ENCODE results near the gene TROAP. TPM values are rescaled to one million over a fixed set of nuclear protein-coding genes. Genes with fewer than 3 reads are reported as not detected.

The TROAP gene
- total and polyA plus RNA-seq, 9 of the 15 experiments (the other 6 are each of a cell fraction or from before 2014, with no cell fraction given): 46.4 to 171 (median 59.8) TPM

DNA sequence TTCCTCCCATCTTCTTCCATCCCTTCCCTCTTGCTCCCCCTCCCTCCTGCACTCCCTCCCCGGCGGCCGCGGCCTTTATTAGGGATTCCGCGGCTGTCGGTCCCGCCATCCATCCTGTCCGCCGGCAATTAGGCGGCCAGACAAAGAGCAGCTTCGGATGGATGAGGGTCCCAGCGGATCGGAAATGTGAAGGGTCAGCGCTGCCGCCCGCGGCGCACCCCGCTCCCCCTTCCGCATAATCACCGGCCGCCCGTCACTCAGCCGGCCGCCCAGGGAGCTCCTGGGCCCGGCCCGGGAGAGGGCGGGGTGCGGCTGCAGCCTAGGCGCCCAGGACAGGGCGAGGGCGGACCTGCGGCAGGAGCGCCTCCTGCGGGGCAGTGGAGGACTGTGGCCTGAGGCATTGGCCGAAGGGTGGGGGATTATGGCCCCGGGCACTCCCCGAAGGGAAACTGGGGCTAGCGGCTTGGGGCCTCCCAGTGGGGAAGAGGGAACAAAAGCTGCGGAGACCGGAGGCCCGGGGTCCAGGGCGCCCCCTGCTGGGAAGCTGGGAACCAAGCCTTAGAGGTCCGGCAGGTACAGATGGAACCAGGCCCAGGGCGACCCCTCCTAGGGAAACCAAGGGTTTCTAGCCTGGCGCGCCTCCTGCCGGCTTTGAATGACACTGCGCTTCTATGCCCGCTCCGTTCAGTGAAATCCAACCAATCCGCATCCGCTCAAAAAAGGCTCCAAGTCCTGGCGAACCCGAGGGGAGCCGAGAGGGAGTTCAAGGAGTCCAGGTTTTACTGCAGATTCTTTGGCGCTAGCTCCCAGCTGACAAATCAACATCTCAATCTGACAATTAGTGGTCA is 19.2 kb downstream of the TROAP start (continued):
- TF ChIP-seq CEBPG (CRISPR knock-in tag; IDR thresholded peaks at IDR 0.05) (no peak), CEBPG (tag; conservative IDR thresholded peaks at IDR 0.05 in 1 of 2, IDR thresholded peaks at IDR 0.05 in 1 of 2) (no peak), BHLHE40 (IDR thresholded peaks at IDR 0.05; ENCODE audit: low read length) (no peak), ASH1L (IDR thresholded peaks at IDR 0.05; ENCODE audit: borderline replicate concordance, low read depth, partially characterized antibody) (no peak), ZNF589 (CRISPR knock-in tag; IDR thresholded peaks at IDR 0.05; ENCODE audit: low read depth) (no peak), NR1H2 (CRISPR knock-in tag; IDR thresholded peaks at IDR 0.05) (no peak), MCM3 (IDR thresholded peaks at IDR 0.05) (no peak), TRIM24 (IDR thresholded peaks at IDR 0.05) (no peak), MTA1 (IDR thresholded peaks at IDR 0.05; ENCODE audit: borderline replicate concordance) (0 out of 2 replicates have a peak, but pooled peaks have one; percentile 44), ZBTB8A (IDR thresholded peaks at IDR 0.05; ENCODE audit: partially characterized antibody) (no peak), GTF2E2 (tag; IDR thresholded peaks at IDR 0.05) (no peak), KDM5B (IDR thresholded peaks at IDR 0.05; ENCODE audit: insufficient replicate concordance, low read depth, low read length) (no peak), PRMT5 (CRISPR knock-in tag; IDR thresholded peaks at IDR 0.05) (0 out of 2 replicates have a peak, but pooled peaks have one; percentile 58), MAFK (IDR thresholded peaks at IDR 0.05; ENCODE audit: low read length) (no peak), TGIF2 (CRISPR knock-in tag; IDR thresholded peaks at IDR 0.05) (no peak), SRSF3 (IDR thresholded peaks at IDR 0.05; ENCODE audit: insufficient read depth, low read length) (no peak), EGR1 (conservative IDR thresholded peaks at IDR 0.05) (0 out of 2 replicates have a peak, but pooled peaks have one; percentile 2), STAT5A (IDR thresholded peaks at IDR 0.05; ENCODE audit: borderline replicate concordance, low read length) (no peak), NFE2 (IDR thresholded peaks at IDR 0.05; ENCODE audit: low read depth) (peak; percentile 61), SMAD2 (IDR thresholded peaks at IDR 0.05; ENCODE audit: low read depth, low read length) (no peak), ZNF324 (CRISPR knock-in tag; IDR thresholded peaks at IDR 0.05) (no peak), KAT7 (CRISPR knock-in tag; IDR thresholded peaks at IDR 0.05; ENCODE audit: borderline replicate concordance) (no peak; the same call in 1 of the 2 replicates)
- TF ChIP-seq, protein P1, sequence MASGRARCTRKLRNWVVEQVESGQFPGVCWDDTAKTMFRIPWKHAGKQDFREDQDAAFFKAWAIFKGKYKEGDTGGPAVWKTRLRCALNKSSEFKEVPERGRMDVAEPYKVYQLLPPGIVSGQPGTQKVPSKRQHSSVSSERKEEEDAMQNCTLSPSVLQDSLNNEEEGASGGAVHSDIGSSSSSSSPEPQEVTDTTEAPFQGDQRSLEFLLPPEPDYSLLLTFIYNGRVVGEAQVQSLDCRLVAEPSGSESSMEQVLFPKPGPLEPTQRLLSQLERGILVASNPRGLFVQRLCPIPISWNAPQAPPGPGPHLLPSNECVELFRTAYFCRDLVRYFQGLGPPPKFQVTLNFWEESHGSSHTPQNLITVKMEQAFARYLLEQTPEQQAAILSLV (tag; IDR thresholded peaks at IDR 0.05): no peak
- TF ChIP-seq, protein P2, sequence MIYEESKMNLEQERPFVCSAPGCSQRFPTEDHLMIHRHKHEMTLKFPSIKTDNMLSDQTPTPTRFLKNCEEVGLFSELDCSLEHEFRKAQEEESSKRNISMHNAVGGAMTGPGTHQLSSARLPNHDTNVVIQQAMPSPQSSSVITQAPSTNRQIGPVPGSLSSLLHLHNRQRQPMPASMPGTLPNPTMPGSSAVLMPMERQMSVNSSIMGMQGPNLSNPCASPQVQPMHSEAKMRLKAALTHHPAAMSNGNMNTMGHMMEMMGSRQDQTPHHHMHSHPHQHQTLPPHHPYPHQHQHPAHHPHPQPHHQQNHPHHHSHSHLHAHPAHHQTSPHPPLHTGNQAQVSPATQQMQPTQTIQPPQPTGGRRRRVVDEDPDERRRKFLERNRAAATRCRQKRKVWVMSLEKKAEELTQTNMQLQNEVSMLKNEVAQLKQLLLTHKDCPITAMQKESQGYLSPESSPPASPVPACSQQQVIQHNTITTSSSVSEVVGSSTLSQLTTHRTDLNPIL (CRISPR knock-in tag; IDR thresholded peaks at IDR 0.05): no peak
- TF ChIP-seq, protein P3, sequence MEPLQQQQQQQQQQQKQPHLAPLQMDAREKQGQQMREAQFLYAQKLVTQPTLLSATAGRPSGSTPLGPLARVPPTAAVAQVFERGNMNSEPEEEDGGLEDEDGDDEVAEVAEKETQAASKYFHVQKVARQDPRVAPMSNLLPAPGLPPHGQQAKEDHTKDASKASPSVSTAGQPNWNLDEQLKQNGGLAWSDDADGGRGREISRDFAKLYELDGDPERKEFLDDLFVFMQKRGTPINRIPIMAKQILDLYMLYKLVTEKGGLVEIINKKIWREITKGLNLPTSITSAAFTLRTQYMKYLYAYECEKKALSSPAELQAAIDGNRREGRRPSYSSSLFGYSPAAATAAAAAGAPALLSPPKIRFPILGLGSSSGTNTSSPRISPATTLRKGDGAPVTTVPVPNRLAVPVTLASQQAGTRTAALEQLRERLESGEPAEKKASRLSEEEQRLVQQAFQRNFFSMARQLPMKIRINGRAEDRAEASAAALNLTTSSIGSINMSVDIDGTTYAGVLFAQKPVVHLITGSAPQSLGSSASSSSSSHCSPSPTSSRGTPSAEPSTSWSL (CRISPR knock-in tag; IDR thresholded peaks at IDR 0.05; ENCODE audit: borderline replicate concordance): no peak

Data from K562 (cell line).